ENCODE measurements around the gene ADGRG3. TPM values are rescaled to one million over a fixed set of nuclear protein-coding genes. Genes with fewer than 3 reads are reported as not detected.

ADGRG3 gene
- total and polyA plus RNA-seq, 2 of the 13 experiments (the other 11 are each of a cell fraction or from before 2014, with no cell fraction given), result 2.7 to 11.8 TPM

DNA sequence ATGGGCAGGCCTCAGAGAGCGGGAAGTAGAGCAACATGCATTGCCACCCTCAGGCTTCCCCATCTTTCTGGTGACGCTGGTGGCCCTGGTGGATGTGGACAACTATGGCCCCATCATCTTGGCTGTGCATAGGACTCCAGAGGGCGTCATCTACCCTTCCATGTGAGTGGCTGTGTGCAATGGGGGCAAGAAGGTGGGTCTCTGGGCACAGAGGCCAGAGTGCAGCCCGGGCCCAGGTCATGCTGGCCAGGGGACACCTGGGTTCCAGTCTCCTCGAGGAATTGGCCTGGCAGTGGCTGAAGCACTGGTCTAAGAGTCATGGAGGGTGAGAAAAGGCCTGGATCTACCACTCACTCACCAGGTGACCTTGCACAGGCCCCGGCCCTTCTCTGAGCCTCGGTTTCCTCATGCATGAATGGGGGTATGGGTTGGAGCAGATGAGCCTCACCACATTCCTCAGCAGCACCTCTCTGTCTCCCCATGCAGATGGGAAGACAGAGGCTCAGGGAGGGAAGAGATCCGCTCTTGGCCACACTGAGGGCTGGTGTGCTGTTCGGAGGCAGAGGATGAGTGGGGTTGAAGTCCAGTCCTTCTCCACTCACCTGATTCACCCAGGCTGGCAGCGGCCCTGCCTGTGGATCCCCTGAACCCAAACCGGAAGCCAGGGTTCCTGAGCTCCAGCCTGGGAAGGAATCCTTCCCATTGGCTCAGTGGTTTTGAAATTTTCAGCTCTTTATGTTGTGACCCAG lies 7.2 kb upstream of the ADGRG3 start (continued):
- TF ChIP-seq, protein P1, sequence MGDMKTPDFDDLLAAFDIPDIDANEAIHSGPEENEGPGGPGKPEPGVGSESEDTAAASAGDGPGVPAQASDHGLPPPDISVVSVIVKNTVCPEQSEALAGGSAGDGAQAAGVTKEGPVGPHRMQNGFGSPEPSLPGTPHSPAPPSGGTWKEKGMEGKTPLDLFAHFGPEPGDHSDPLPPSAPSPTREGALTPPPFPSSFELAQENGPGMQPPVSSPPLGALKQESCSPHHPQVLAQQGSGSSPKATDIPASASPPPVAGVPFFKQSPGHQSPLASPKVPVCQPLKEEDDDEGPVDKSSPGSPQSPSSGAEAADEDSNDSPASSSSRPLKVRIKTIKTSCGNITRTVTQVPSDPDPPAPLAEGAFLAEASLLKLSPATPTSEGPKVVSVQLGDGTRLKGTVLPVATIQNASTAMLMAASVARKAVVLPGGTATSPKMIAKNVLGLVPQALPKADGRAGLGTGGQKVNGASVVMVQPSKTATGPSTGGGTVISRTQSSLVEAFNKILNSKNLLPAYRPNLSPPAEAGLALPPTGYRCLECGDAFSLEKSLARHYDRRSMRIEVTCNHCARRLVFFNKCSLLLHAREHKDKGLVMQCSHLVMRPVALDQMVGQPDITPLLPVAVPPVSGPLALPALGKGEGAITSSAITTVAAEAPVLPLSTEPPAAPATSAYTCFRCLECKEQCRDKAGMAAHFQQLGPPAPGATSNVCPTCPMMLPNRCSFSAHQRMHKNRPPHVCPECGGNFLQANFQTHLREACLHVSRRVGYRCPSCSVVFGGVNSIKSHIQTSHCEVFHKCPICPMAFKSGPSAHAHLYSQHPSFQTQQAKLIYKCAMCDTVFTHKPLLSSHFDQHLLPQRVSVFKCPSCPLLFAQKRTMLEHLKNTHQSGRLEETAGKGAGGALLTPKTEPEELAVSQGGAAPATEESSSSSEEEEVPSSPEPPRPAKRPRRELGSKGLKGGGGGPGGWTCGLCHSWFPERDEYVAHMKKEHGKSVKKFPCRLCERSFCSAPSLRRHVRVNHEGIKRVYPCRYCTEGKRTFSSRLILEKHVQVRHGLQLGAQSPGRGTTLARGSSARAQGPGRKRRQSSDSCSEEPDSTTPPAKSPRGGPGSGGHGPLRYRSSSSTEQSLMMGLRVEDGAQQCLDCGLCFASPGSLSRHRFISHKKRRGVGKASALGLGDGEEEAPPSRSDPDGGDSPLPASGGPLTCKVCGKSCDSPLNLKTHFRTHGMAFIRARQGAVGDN (CRISPR knock-in tag; IDR thresholded peaks at IDR 0.05), result peak; percentile 86
- TF ChIP-seq DR1 (CRISPR knock-in tag; IDR thresholded peaks at IDR 0.05), result no peak
- no peak for TF ChIP-seq CBX2 (IDR thresholded peaks at IDR 0.05; ENCODE audit: low read depth, low read length)
- no peak for TF ChIP-seq CBX2 (CRISPR knock-in tag; IDR thresholded peaks at IDR 0.05; ENCODE audit: low read depth)
- 0 out of 2 replicates have a peak, but pooled peaks have one; percentile 41 for TF ChIP-seq ZNF670 (CRISPR knock-in tag; IDR thresholded peaks at IDR 0.05; ENCODE audit: borderline replicate concordance)
- TF ChIP-seq, protein P2, sequence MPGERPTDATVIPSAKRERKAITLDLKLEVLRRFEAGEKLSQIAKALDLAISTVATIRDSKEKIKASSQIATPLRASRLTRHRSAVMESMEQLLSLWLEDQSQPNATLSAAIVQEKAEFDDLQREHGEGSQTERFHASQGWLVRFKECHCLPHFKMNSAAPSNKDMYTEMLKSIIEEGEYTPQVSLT (CRISPR knock-in tag; IDR thresholded peaks at IDR 0.05; ENCODE audit: borderline replicate concordance, low read depth), result no peak
- peak; percentile 71 for TF ChIP-seq PHF20 (CRISPR knock-in tag; IDR thresholded peaks at IDR 0.05)
- peak; percentile 91 for TF ChIP-seq STAG1 (CRISPR knock-in tag; IDR thresholded peaks at IDR 0.05)
- peak; percentile 57 for TF ChIP-seq ZFY (CRISPR knock-in tag; IDR thresholded peaks at IDR 0.05)
- TF ChIP-seq SETDB1 (CRISPR knock-in tag; IDR thresholded peaks at IDR 0.05; ENCODE audit: borderline replicate concordance), result no peak
- peak; percentile 57; the same call in 1 of the 2 replicates for TF ChIP-seq HDAC2 (CRISPR knock-in tag; IDR thresholded peaks at IDR 0.05)
- TF ChIP-seq, protein P3, sequence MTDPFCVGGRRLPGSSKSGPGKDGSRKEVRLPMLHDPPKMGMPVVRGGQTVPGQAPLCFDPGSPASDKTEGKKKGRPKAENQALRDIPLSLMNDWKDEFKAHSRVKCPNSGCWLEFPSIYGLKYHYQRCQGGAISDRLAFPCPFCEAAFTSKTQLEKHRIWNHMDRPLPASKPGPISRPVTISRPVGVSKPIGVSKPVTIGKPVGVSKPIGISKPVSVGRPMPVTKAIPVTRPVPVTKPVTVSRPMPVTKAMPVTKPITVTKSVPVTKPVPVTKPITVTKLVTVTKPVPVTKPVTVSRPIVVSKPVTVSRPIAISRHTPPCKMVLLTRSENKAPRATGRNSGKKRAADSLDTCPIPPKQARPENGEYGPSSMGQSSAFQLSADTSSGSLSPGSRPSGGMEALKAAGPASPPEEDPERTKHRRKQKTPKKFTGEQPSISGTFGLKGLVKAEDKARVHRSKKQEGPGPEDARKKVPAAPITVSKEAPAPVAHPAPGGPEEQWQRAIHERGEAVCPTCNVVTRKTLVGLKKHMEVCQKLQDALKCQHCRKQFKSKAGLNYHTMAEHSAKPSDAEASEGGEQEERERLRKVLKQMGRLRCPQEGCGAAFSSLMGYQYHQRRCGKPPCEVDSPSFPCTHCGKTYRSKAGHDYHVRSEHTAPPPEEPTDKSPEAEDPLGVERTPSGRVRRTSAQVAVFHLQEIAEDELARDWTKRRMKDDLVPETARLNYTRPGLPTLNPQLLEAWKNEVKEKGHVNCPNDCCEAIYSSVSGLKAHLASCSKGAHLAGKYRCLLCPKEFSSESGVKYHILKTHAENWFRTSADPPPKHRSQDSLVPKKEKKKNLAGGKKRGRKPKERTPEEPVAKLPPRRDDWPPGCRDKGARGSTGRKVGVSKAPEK (CRISPR knock-in tag; IDR thresholded peaks at IDR 0.05; ENCODE audit: borderline replicate concordance), result no peak
- no peak for TF ChIP-seq ZIK1 (CRISPR knock-in tag; IDR thresholded peaks at IDR 0.05; ENCODE audit: borderline replicate concordance, low read depth)
- TF ChIP-seq ZBTB20 (CRISPR knock-in tag; IDR thresholded peaks at IDR 0.05; ENCODE audit: borderline replicate concordance, low read depth), result no peak
- no peak for TF ChIP-seq CEBPB (IDR thresholded peaks at IDR 0.05; ENCODE audit: borderline replicate concordance, low read depth, low read length)
- no peak for TF ChIP-seq KLF16 (CRISPR knock-in tag; IDR thresholded peaks at IDR 0.05)
- TF ChIP-seq, protein P4, sequence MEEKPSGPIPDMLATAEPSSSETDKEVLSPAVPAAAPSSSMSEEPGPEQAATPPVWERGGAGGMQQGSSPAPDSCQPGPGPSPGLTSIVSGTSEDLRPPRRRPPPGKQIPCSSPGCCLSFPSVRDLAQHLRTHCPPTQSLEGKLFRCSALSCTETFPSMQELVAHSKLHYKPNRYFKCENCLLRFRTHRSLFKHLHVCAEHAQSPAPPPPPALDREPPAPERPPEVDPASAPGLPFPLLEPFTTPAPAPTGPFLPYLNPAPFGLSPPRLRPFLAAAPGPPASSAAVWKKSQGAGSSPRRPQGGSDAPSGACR (CRISPR knock-in tag; IDR thresholded peaks at IDR 0.05), result no peak
- TF ChIP-seq ZBTB38 (CRISPR knock-in tag; IDR thresholded peaks at IDR 0.05), result no peak; the same call in 1 of the 2 replicates
- no peak for TF ChIP-seq ZNF326 (CRISPR knock-in tag; IDR thresholded peaks at IDR 0.05; ENCODE audit: borderline replicate concordance)

All from HepG2 (cell line).